HEK293T (cell line): ENCODE measurements around the gene MYL10.

ENCODE experiments used
- CTCF ChIA-PET: fragments of 350-600 bp; formaldehyde crosslinking; extraction: SDS; loops from one replicate; lab custom pipeline; 2021; ENCODE audit warnings: antibody characterized with exemption, inconsistent platforms; lab: Yijun Ruan, JAX
- POLR2A ChIA-PET: fragments of 350-600 bp; formaldehyde crosslinking; extraction: SDS; loops from one replicate; lab custom pipeline; 2020; ENCODE audit warnings: antibody characterized with exemption, inconsistent platforms; lab: Yijun Ruan, JAX
- DNase-seq: peaks from one replicate; pipeline ENCODE4 v3.0.0; 2012; ENCODE audit warnings: mixed read lengths; ENCODE audit errors: extremely low spot score
- ARNT ChIP-seq: fragments of 450-650 bp; IDR thresholded peaks from 2 replicates; pipeline ENCODE4 v1.6.1; 2017; ENCODE audit warnings: mild to moderate bottlenecking
- BHLHE40 ChIP-seq: fragments of 450-650 bp; IDR thresholded peaks from 2 replicates; pipeline ENCODE4 v1.6.1; 2016; ENCODE audit warnings: mild to moderate bottlenecking, moderate library complexity, borderline replicate concordance
- CTBP1 ChIP-seq: fragments of 450-650 bp; IDR thresholded peaks from 2 replicates; pipeline ENCODE4 v1.6.1; 2016; ENCODE audit warnings: borderline replicate concordance
- ELF4 ChIP-seq: fragments of 450-650 bp; IDR thresholded peaks from 2 replicates; pipeline ENCODE4 v1.6.1; 2017; ENCODE audit warnings: antibody characterized with exemption
- FOXA1 ChIP-seq: fragments of 450-650 bp; IDR thresholded peaks from 2 replicates; pipeline ENCODE4 v1.6.1; 2016; ENCODE audit warnings: mild to moderate bottlenecking
- FOXK2 ChIP-seq: fragments of 450-650 bp; IDR thresholded peaks from 2 replicates; pipeline ENCODE4 v1.6.1; 2016; ENCODE audit warnings: mild to moderate bottlenecking
- FOXM1 ChIP-seq: fragments of 450-650 bp; IDR thresholded peaks from 2 replicates; pipeline ENCODE4 v1.6.1; 2017; ENCODE audit warnings: mild to moderate bottlenecking, borderline replicate concordance
- HDGF ChIP-seq: fragments of 450-650 bp; IDR thresholded peaks from 2 replicates; pipeline ENCODE4 v1.6.1; 2017; ENCODE audit warnings: antibody characterized with exemption, borderline replicate concordance
- L3MBTL2 ChIP-seq: fragments of 450-650 bp; conservative IDR thresholded peaks from 2 replicates; pipeline ENCODE4 v1.6.1; 2016; ENCODE audit warnings: mild to moderate bottlenecking
- LEF1 ChIP-seq: fragments of 450-650 bp; IDR thresholded peaks from 2 replicates; pipeline ENCODE4 v1.6.1; 2017; ENCODE audit warnings: mild to moderate bottlenecking, borderline replicate concordance
- NFRKB ChIP-seq: fragments of 450-650 bp; IDR thresholded peaks from 2 replicates; pipeline ENCODE4 v1.6.1; 2016; ENCODE audit warnings: mild to moderate bottlenecking, moderate library complexity
- SP1 ChIP-seq: fragments of 450-650 bp; IDR thresholded peaks from 2 replicates; pipeline ENCODE4 v1.6.1; 2017
- SUZ12 ChIP-seq: fragments of 450-650 bp; IDR thresholded peaks from 2 replicates; pipeline ENCODE4 v1.6.1; 2016; ENCODE audit warnings: mild to moderate bottlenecking
- TARDBP ChIP-seq: fragments of 450-650 bp; IDR thresholded peaks from 2 replicates; pipeline ENCODE4 v1.6.1; 2016
- ZNF384 ChIP-seq: fragments of 450-650 bp; IDR thresholded peaks from 2 replicates; pipeline ENCODE4 v1.6.1; 2016
- TF ChIP-seq, protein P1 (sequence below): fragments of 450-650 bp; IDR thresholded peaks from 2 replicates; pipeline ENCODE4 v1.6.1; 2016

The MYL10 gene

DNA sequence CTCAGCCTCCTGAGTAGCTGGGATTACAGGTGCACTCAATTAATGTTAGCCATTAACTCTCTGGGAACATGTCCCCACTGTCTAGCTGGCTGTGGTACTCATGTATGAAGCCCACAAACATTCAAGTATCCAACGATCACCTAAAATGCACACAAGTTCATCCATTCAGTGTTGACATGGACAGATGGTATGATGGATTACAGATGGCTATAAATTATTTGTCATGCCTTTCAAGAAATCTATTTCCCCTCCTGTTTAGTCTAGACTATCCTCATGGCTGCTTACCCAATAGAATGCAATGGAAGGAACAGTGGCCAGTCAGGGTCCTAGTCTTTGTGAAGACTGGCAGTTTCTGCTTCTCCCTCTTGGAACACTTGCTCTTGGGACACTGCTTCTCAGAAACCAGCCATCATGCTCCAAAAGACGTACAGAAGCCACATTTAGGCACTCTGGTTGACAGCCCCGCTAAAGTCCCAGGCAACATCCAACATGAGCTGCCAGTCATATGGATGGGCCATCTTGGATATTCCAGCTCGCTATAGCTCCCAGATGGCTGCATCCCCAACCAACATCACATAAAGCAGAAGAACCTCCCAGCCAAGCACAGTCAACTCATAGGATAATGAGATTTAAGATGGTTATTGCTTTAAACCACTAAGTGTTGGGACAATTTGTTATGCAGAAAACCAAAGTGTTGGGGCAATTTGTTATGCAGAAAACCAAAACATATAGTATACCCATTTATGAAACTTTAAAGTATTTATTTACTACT lies 33.1 kb downstream of the MYL10 start:
- POLR2A ChIA-PET: no interaction called here
- TF ChIP-seq ZNF384 (no peak), TARDBP (no peak), SP1 (no peak), FOXA1 (no peak), BHLHE40 (no peak), NFRKB (no peak), L3MBTL2 (no peak)
- TF ChIP-seq, protein P1, sequence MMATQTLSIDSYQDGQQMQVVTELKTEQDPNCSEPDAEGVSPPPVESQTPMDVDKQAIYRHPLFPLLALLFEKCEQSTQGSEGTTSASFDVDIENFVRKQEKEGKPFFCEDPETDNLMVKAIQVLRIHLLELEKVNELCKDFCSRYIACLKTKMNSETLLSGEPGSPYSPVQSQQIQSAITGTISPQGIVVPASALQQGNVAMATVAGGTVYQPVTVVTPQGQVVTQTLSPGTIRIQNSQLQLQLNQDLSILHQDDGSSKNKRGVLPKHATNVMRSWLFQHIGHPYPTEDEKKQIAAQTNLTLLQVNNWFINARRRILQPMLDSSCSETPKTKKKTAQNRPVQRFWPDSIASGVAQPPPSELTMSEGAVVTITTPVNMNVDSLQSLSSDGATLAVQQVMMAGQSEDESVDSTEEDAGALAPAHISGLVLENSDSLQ: no peak
- DNase-seq: no peak
- CTCF ChIA-PET: no interaction called here

- CTCF ChIA-PET: no interaction called here
- POLR2A ChIA-PET: no interaction called here
- TF ChIP-seq SUZ12 (no peak), CTBP1 (no peak), TARDBP (no peak), LEF1 (no peak), FOXK2 (no peak), FOXA1 (no peak), HDGF (no peak), ZNF384 (no peak), ELF4 (no peak), FOXM1 (no peak)
- TF ChIP-seq, protein P1: no peak
- DNase-seq: no peak
Measured at GRCh38 chr7:101595246-101595645, 33.9 kb downstream of the MYL10 start.

DNA sequence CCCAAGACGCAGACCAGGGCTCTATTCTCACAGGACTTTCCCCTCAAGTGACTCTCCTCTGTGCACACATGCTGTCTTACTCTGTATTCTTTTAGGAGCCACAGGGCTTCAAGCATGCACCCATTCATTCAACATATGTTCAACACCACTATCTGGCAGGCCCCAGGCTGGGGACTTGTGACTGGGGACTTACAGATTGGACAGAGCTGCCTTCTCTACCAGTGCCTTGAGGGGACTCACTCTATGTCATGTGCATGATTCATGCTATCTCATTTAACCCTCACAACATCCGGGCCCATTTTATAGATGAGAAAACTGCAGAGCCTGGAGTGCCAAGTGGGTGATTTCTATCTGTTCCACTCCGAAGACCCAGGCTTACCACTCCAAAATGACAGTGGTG lies 34.3 kb downstream of the MYL10 start:
- ChIA-PET CTCF (no interaction called here), POLR2A (no interaction called here)
- no peak for TF ChIP-seq CTBP1
- TF ChIP-seq BHLHE40: no peak
- no peak for TF ChIP-seq FOXA1
- TF ChIP-seq LEF1: no peak
- TF ChIP-seq ZNF384: no peak
- TF ChIP-seq, protein P1: no peak
- no peak for TF ChIP-seq ARNT
- no peak for TF ChIP-seq FOXK2
- TF ChIP-seq FOXM1: no peak
- no peak for TF ChIP-seq SUZ12
- no peak for TF ChIP-seq HDGF
- no peak for TF ChIP-seq TARDBP
- TF ChIP-seq NFRKB: no peak
- no peak for TF ChIP-seq SP1
- no peak for DNase-seq

DNA sequence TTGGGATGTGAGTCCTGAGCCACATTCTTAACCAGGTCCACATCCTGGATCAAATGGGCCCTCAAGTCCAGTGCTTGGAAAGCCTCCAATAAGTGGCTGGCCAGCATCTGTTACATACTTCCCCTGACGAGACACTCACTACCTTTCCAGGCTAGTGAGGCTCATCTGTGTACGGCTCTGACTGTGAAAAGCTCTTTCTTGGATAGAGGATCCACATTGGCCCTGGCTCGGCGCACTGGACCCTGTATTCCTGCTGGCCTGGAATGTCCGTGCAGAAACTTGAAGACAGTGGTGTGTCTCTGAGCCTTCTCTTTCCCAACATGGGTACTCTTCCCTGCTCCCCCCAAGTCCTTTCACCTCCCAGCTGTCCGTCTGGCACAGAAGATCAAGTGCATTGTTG lies 35.5 kb downstream of the MYL10 start:
- ChIA-PET CTCF (no interaction called here), POLR2A (no interaction called here)
- no peak for DNase-seq
- TF ChIP-seq HDGF (no peak), ARNT (no peak), ZNF384 (no peak), FOXK2 (no peak), SUZ12 (no peak), SP1 (no peak), FOXM1 (no peak), LEF1 (no peak)
- TF ChIP-seq, protein P1: no peak

DNA sequence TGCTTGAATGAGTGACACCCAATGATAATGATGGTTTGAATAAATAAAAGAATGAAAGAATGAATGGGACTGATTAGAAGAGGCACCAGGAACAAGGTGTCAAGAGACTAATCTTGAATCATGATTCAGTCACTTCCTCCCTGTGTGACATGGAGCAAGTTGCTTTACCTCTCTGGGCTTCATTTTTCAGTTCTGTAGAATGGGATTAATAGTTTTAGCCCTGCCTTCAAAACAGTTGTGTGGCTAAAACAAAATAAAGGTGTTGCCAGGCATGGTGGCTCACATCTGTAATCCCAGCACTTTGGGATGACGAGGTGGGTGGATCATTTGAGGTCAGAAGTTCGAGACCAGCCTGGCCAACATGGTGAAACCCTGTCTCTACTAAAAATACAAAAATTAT lies 37.6 kb downstream of the MYL10 start:
- CTCF ChIA-PET: no interaction called here
- TF ChIP-seq FOXK2 (no peak), HDGF (no peak), NFRKB (no peak), FOXM1 (no peak), ARNT (no peak), SP1 (no peak), LEF1 (no peak), L3MBTL2 (no peak), SUZ12 (no peak), BHLHE40 (no peak), FOXA1 (no peak), ZNF384 (no peak), ELF4 (no peak)
- TF ChIP-seq, protein P1: no peak
- POLR2A ChIA-PET: no interaction called here
- no peak for DNase-seq
